Activated CD4-positive, alpha-beta T cell treated with anti-CD3 and anti-CD28 coated beads for 24 hours (primary cell): Measurements from ENCODE around the gene ALKAL2.

Experiments
- DNase-seq, 2 donors: peaks; one replicate each; pipeline ENCODE4 v3.0.0-alpha.2; 2020; ENCODE audit warnings: low read depth in 2 of 2

The ALKAL2 gene

GRCh38 chr2:246489-247144 lies 41.3 kb downstream of the ALKAL2 start:
- DNase-seq: peak in 1 of 2 donors; percentile 26

GRCh38 chr2:244547-244946 lies 43.3 kb downstream of the ALKAL2 start:
- DNase-seq: no peak

GRCh38 chr2:238869-239268 lies 49.0 kb downstream of the ALKAL2 start:
- DNase-seq: no peak

- DNase-seq: no peak
Measured at GRCh38 chr2:238431-238830, 49.5 kb downstream of the ALKAL2 start.

- DNase-seq: no peak
Measured at GRCh38 chr2:237878-238277, 50.0 kb downstream of the ALKAL2 start.

- DNase-seq: no peak
Measured at GRCh38 chr2:236993-237539, 50.8 kb downstream of the ALKAL2 start.

DNA sequence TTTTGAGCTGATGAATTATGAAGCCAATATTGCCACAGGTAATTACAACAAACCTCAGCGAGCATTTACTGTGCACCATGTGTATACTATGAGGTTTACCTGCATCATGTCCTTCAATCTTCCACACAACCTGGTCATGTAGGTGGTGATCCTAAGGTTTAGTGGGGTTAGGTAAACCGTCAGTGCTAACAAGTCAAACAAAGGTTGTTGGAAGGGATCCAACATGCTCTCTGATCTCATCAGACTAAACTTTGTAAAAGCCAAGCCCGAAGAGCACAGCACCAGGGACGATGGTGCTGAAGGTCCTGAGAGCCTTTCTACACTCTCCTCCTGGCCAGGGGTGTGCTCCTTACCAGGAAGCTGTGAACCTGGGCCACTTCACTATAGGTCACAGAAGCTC lies 53.5 kb downstream of the ALKAL2 start:
- DNase-seq: no peak

- DNase-seq: no peak
Measured at GRCh38 chr2:233030-233429, 54.9 kb downstream of the ALKAL2 start.

DNA sequence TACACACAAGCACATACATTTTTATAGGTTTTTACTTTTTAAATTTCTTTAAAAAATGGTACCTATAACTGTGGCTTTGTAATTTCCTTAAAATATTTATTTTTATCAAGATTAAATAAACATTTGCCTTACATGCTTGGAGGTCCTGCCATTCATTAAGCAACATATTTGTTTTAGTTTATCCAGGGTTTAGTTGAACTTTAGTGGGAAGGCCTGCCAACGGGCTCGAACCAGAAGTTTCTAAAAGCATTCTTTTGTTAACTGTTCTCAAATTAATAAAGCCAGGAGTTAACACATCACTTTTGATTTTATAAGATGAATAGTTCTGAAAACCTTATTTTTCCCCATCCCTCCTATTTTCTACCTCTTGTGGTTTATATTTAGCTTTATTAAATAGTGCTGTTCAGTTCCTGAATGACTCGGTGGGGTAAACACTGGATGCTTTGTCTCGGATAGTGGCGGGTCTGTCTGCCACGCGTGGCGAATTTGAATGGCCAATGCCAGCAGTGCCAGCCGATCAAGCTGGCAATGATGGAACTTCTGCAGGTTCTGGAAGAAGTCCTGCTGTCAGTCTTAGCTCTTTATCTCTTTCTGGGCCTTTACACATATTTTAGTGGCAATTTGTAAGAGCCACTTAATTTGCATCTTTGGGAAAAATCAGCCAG lies 56.2 kb downstream of the ALKAL2 start:
- DNase-seq: no peak
